ENCODE results near the gene RNU1-4.
"Not testable (repeated sequence)": the region's sequence is repeated elsewhere in the genome, so short reads cannot be mapped to it uniquely, and the experiment has no call there.

Gene RNU1-4

GRCh38 chr1:16709659-16710087, 30.6 kb upstream of the RNU1-4 start:
- DNase-seq, result peak; percentile 86

- DNase-seq, result peak; percentile 65
Observed at GRCh38 chr1:16710618-16711017, 29.7 kb upstream of the RNU1-4 start.

GRCh38 chr1:16712131-16712530, 28.2 kb upstream of the RNU1-4 start:
- DNase-seq, result not testable (repeated sequence)

GRCh38 chr1:16712582-16712981, 27.7 kb upstream of the RNU1-4 start:
- DNase-seq, result not testable (repeated sequence)

DNA sequence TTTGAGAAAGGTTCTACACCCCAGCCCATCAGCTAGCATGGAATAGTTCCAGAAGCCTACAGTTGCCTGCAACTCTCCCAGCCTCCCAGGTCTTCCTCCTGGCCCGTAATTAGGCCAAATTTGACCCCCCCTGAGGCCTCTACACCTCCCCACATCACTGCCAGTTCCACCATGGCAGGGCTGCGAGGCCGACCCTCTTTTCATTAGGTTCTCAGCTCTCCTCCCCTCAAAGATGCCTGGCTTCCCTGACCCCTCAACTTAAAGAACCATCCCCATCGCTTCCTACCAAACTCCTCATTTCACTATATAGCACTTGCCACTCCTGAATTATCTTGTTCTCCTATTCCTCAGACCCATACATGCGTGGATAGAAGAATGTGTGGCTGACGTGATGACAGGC, 27.3 kb upstream of the RNU1-4 start:
- not testable (repeated sequence) for DNase-seq

DNA sequence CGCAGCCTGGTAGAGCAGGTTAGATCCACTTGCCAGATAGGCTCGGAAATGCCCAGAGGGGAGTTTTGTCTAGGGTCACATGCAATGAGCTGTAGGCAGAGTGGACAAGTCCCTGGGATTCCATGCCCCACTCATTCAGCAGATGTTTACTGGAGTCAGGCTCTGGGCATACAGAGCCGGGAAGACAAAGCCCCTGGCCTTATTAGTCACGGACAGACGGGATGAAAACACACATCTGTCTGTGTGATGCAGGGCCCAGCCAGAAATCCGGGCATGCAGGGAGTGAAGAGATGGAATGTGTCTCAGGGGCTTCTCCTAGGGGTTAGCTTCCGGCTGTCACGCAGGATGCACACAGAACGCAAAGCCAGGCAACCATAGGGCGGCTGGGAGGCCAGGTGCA, 26.8 kb upstream of the RNU1-4 start:
- DNase-seq, result not testable (repeated sequence)

DNA sequence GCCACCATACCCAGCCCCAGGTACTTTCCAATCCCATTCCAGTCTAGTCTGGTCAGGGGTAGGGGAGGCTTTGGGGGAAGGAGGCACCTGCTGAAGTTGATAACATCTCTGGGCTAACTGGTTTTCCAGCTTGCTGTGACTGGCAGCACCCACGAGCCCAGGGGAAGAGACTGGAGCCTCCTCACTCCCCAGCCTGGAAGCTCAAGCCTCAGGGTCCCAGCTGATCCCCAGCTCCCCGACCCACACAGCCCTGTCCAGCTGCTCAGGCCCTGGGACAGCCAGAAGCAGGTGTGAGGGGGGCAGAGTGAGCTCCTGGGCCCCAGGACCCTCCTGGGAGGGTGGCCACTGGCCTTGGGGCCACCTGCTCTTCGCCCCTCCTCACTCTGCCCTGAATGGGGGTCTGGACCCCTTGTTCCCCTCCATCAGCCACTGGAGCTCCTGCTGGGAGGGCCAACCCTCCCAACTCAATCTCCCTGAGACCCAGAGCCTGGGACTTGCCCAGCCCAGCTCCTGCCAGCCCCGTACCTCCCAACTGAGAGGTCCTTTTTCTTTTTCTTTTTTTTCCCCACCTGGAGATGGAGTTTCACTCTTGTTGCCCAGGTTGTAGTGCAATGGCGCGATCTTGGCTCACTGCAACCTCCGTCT, 23.5 kb upstream of the RNU1-4 start:
- no peak for DNase-seq

GRCh38 chr1:16717336-16718098, 22.8 kb upstream of the RNU1-4 start:
- DNase-seq, result no peak

DNA sequence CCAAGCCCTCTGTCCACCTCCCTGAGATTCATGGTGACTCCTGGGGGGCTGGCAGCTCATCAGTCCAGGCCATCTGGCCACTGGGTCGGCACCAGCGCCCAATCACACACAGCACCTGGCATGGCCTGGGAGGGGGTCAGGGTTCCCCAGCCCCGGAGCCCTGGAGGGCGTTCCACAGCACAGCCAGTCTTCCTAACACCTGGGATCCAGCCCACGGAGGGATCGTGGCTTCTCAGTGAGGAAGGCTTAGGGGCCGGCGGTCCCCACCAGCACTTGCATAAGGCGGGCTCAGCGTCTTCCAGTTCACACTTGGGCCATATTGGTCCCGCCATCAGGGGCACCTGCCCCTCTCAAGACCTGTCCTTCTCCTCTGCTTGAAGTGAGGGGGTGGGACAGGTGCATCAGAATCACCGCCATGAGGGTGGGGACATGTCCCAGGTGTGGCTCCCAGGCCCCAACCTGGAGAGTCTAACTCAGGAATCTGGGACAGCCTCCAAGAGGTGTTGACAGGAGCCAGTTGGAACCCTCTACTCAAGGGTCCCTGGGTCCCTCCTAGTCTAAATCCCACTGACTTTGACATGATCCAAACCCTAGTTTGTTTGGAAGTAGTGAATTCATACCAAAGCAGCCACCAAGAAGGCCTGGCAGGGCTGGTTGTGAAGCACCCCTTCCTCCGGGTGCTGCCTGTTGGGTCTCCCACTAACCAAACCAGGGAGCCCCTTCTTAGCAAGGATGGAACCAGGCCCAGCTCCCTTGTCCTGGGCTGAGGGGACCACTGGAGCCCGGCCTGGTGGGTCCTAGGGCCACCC, 22.0 kb upstream of the RNU1-4 start:
- DNase-seq, result not testable (repeated sequence)

GRCh38 chr1:16718908-16719533, 21.3 kb upstream of the RNU1-4 start:
- DNase-seq, result no peak

- no peak for DNase-seq
Observed at GRCh38 chr1:16719571-16720350, 20.6 kb upstream of the RNU1-4 start.

- DNase-seq, result no peak
Observed at GRCh38 chr1:16720351-16721223, 19.7 kb upstream of the RNU1-4 start.

GRCh38 chr1:16721871-16722641, 18.3 kb upstream of the RNU1-4 start:
- no peak for DNase-seq

DNA sequence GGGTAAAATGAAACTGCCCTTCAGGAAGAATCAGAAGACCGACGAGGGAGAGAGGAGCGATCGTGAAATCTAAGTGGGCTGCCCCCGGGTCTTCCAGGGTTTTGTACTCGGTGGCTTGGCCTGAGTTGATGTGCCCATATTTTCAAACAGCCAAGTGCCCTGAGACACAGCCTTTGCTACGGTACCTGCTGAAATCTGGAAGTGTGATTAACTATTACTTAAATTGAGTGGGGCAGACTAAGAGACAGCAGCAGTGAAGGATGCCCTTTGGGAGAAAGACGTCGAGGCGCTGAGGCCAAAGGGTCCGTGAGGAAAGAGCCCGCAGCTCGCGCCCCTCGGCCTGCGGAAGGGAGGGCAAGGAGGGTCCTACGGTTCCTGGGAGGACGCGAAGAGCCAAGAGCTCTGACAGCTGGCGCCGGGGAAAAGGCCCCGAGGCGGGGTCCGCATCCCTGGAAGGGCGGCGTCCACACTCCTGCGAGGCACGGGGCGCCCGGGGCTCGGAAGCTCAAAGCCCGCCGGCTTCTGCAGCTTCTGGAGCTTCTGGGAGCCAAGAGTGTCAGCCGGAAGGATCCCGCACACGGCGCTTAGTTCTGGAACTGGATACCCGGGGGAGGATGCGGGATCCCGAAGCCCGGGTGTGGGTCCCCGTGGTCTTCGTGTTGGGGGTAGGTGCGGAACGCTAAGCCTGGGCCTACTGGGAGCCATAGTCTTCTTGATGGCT, 15.4 kb upstream of the RNU1-4 start:
- no peak for DNase-seq

GRCh38 chr1:16725439-16726245, 14.7 kb upstream of the RNU1-4 start:
- DNase-seq, result not testable (repeated sequence)

- no peak for DNase-seq
Observed at GRCh38 chr1:16727190-16728111, 12.9 kb upstream of the RNU1-4 start.

DNA sequence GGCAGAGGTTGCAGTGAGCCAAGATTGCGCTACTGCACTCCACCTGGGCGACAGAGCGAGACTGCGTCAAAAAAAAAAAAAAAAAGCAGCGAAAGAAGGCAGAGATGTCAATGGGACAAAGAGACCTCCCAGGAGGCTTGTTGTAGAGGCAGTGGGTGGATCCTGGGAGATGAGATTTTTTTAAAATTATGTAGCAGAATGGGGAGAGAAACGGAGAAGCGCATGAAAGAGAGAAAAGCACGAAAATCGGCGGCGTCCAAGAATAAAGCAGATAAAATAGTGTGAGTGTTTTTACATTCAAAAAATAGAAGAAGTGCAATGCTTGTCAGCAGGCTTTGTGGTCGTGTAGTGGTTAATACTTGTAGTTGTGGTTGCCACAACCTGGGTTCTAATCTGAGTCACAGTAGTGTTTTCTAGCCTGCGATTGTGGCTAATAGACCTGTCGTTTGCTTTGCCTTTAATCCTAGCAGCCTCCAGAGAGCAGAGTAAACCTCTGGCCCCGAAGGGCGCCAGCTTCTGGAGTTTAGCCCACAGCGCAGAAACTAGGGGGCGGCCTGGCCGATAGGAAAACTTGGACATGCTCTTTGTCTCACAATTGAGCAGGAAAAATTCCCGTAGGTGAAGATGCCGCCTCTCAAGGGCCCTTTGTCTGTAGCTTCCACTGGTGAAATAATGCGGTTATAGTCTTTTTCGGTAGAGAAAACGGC, 11.9 kb upstream of the RNU1-4 start:
- DNase-seq, result not testable (repeated sequence)
